Liver (tissue), 9 donors: ENCODE measurements around the gene MCTP1. TPM values are rescaled to one million over a fixed set of nuclear protein-coding genes. Genes with fewer than 3 reads are reported as not detected.

ENCODE experiments used
- DNase-seq: peaks from one replicate; pipeline ENCODE4 v3.0.0-alpha.2; 2017; ENCODE audit warnings: low spot score
- H3K27ac ChIP-seq, 2 donors: one replicate each; pipeline ENCODE4 v1.7.0; 2013; ENCODE audit warnings: inconsistent platforms in 2 of 2, low read length in 2 of 2, control low read depth in 1 of 2, low read depth in 1 of 2, mild to moderate bottlenecking in 1 of 2
- H3K27me3 ChIP-seq, 4 donors: one replicate each; pipeline versions ENCODE4 v1.6.1 to v1.7.0; 2013; ENCODE audit warnings: low read length in 3 of 4, inconsistent platforms in 1 of 4, mild to moderate bottlenecking in 1 of 4, moderate library complexity in 1 of 4; ENCODE audit not compliant: control insufficient read depth in 4 of 4, insufficient read depth in 4 of 4
- H3K36me3 ChIP-seq, 4 donors: one replicate each; pipeline versions ENCODE4 v1.6.1 to v1.7.0; 2013; ENCODE audit warnings: low read length in 3 of 4, mild to moderate bottlenecking in 3 of 4, low read depth in 1 of 4, moderate library complexity in 1 of 4; ENCODE audit not compliant: control insufficient read depth in 4 of 4, insufficient read depth in 3 of 4
- H3K4me1 ChIP-seq, 4 donors: one replicate each; pipeline versions ENCODE4 v1.6.1 to v1.7.0; 2013; ENCODE audit warnings: low read length in 3 of 4, mild to moderate bottlenecking in 3 of 4, moderate library complexity in 1 of 4; ENCODE audit not compliant: control insufficient read depth in 4 of 4, insufficient read depth in 4 of 4
- H3K4me3 ChIP-seq, 3 donors: one replicate each; pipeline versions ENCODE4 v1.6.1 to v1.7.0; 2013; ENCODE audit warnings: low read length in 3 of 3, control low read depth in 1 of 3, low read depth in 1 of 3, mild to moderate bottlenecking in 1 of 3
- H3K9ac ChIP-seq, 2 donors: one replicate each; pipeline ENCODE4 v1.7.0; 2013; ENCODE audit warnings: low read length in 2 of 2, mild to moderate bottlenecking in 2 of 2, moderate library complexity in 2 of 2, control low read depth in 1 of 2, low read depth in 1 of 2
- H3K9me3 ChIP-seq, 4 donors: one replicate each; pipeline versions ENCODE4 v1.6.1 to v1.7.0; 2013; ENCODE audit warnings: low read length in 3 of 4; ENCODE audit not compliant: control insufficient read depth in 4 of 4
- FOXA1 ChIP-seq: IDR thresholded peaks from 2 replicates; pipeline ENCODE4 v1.6.1; 2016; ENCODE audit warnings: antibody characterized with exemption
- GABPA ChIP-seq, 2 donors: IDR thresholded peaks in 1 of 2; conservative IDR thresholded peaks in 1 of 2; 2 replicates each; pipeline ENCODE4 v1.6.1; 2016; ENCODE audit warnings: antibody characterized with exemption in 2 of 2, mild to moderate bottlenecking in 1 of 2, moderate library complexity in 1 of 2
- HNF4A ChIP-seq, 2 donors: conservative IDR thresholded peaks; 2 replicates each; pipeline ENCODE4 v1.6.1; 2016; ENCODE audit warnings: antibody characterized with exemption in 2 of 2, mild to moderate bottlenecking in 2 of 2
- JUND ChIP-seq, 2 donors: IDR thresholded peaks; 2 replicates each; pipeline ENCODE4 v1.6.1; 2016; ENCODE audit warnings: antibody characterized with exemption in 2 of 2
- RAD21 ChIP-seq, 2 donors: IDR thresholded peaks; 2 replicates each; pipeline ENCODE4 v1.6.1; 2016; ENCODE audit warnings: antibody characterized with exemption in 2 of 2, mild to moderate bottlenecking in 2 of 2
- REST ChIP-seq: IDR thresholded peaks from 2 replicates; pipeline ENCODE4 v1.6.1; 2016; ENCODE audit warnings: antibody characterized with exemption, mild to moderate bottlenecking
- WGBS: extraction: QIAGEN DNeasy Blood & Tissue Kit; methylation state at CpG from one replicate; pipeline ENCODE4 v1.1.7; 2013; 5-methylcytosine and 5-hydroxymethylcytosine counted together
- polyA plus RNA-seq, 2 donors: library from polyadenylated mRNA; stranded (reverse) in 1 of 2; unstranded in 1 of 2; fragments of 200-250 nt in 1 of 2; fragments of >200 nt in 1 of 2; fragmentation: Nextera tagmentation in 1 of 2; extraction: Ambion mirVana in 1 of 2; gene quantifications; one replicate each; pipeline versions ENCODE4 v1.2.1 to v1.2.3, GENCODE V29; 2013 to 2015
- total RNA-seq, 2 donors: library from RNA; depleted of rRNA; stranded (reverse); fragments of >200 nt; gene quantifications; one replicate each; pipeline ENCODE4 v1.2.3, GENCODE V29; 2014
- TF ChIP-seq, protein P1 (sequence below): IDR thresholded peaks from 2 replicates; pipeline ENCODE4 v1.6.1; 2016; ENCODE audit warnings: antibody characterized with exemption
- donor health status: healthy.
- donor health status: healthy.
- donor health status: healthy.
- donor health status: healthy.
- donor health status: healthy.

The MCTP1 gene
- total and polyA plus RNA-seq, 4 donors: 0.67 to 7.6 (median 4.3) TPM

DNA sequence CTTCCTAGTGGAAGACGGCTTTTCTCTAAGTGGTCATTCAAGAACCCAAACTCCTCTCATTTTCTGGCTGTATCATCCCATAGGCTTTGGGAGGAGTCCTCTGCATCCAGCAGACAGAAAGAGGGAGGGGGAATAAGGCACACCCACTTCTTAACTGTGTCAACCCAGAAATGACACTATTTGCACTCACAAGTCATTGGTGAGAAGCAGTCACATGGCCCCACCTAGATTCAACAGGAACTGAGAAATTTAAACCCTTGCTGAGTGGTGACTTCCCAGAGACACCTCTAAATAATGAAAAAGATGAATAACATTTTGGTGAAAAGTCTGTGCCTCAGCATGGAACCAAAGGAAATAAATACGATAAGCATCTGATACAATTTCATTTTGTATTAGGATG, 120.0 kb downstream of the MCTP1 start:
- H3K9me3 ChIP-seq: no peaks in the 10 kb centered on the region
- H3K4me1 ChIP-seq: no peaks in the 10 kb centered on the region
- no peak overlapping the region for H3K9ac ChIP-seq
- WGBS: 91% methylated on average over 2 of the region's 2 CpGs
- no peak overlapping the region for H3K4me3 ChIP-seq
- TF ChIP-seq JUND (IDR thresholded peaks at IDR 0.05) (no peak), GABPA (IDR thresholded peaks at IDR 0.05 in 1 of 2, conservative IDR thresholded peaks at IDR 0.05 in 1 of 2) (no peak), HNF4A (conservative IDR thresholded peaks at IDR 0.05) (no peak), FOXA1 (no peak)
- H3K27me3 ChIP-seq: no peaks in the 10 kb centered on the region
- no peaks in the 10 kb centered on the region for H3K36me3 ChIP-seq
- H3K27ac ChIP-seq: no peak overlapping the region
- no peak for DNase-seq

DNA sequence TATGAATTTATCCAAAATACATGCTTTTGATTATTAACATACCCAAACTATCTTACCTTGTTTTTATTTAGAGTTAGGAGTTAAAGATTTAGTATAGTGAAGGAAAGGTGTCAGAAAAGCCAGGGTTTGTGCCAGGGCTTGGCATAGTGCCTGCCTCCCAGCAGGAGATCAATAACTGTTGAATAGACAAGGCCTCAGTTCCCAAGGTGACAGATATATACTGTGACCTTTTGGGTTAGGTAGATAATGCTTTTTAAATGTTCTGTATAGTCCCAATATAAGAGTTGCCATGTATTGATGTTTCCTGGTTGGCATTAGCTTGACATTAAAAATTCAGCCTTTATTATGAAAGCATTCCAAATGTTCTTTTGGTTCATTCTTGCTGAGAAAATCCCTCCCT, 121.8 kb downstream of the MCTP1 start:
- no peaks in the 10 kb centered on the region for H3K27me3 ChIP-seq
- DNase-seq: no peak
- no peak overlapping the region for H3K4me3 ChIP-seq
- no peak overlapping the region for H3K27ac ChIP-seq
- TF ChIP-seq JUND (IDR thresholded peaks at IDR 0.05): no peak
- TF ChIP-seq FOXA1: no peak
- no peak for TF ChIP-seq REST
- TF ChIP-seq, protein P1, sequence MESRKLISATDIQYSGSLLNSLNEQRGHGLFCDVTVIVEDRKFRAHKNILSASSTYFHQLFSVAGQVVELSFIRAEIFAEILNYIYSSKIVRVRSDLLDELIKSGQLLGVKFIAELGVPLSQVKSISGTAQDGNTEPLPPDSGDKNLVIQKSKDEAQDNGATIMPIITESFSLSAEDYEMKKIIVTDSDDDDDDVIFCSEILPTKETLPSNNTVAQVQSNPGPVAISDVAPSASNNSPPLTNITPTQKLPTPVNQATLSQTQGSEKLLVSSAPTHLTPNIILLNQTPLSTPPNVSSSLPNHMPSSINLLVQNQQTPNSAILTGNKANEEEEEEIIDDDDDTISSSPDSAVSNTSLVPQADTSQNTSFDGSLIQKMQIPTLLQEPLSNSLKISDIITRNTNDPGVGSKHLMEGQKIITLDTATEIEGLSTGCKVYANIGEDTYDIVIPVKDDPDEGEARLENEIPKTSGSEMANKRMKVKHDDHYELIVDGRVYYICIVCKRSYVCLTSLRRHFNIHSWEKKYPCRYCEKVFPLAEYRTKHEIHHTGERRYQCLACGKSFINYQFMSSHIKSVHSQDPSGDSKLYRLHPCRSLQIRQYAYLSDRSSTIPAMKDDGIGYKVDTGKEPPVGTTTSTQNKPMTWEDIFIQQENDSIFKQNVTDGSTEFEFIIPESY: no peak
- no peaks in the 10 kb centered on the region for H3K4me1 ChIP-seq
- H3K9ac ChIP-seq: no peak overlapping the region
- no peaks in the 10 kb centered on the region for H3K36me3 ChIP-seq
- H3K9me3 ChIP-seq: no peaks in the 10 kb centered on the region

GRCh38 chr5:95162231-95162992, 122.5 kb downstream of the MCTP1 start:
- DNase-seq: no peak

More at GRCh38 chr5:95162231-95162992, 122.5 kb downstream of the MCTP1 start:
- Histone ChIP-seq H3K9ac (no peak overlapping the region), H3K27me3 (no peaks in the 10 kb centered on the region), H3K9me3 (no peaks in the 10 kb centered on the region), H3K4me1 (no peaks in the 10 kb centered on the region), H3K27ac (no peak overlapping the region), H3K36me3 (no peaks in the 10 kb centered on the region), H3K4me3 (no peak overlapping the region)
- TF ChIP-seq REST: no peak
- TF ChIP-seq RAD21 (IDR thresholded peaks at IDR 0.05): no peak
